Adrenal gland (tissue), 5 donors: ENCODE results near the gene PTGIS.

ENCODE experiments used
- POLR2A ChIP-seq, 2 donors: fragments of 450-650 bp; IDR thresholded peaks; one replicate each; pipeline ENCODE4 v1.6.1; 2017; ENCODE audit warnings: antibody characterized with exemption in 2 of 2, mild to moderate bottlenecking in 2 of 2, moderate library complexity in 1 of 2
- TF ChIP-seq, protein P1 (sequence below), 6 experiments: fragments of 450-650 bp in 4 of 6; fragments of 200-600 bp in 2 of 6; sonication (generic) in 1 of 6; IDR thresholded peaks; 1 replicate in 5 of 6; 2 replicates in 1 of 6; pipeline versions ENCODE4 v1.5.1 to v1.8.0; 2016 to 2021; ENCODE audit warnings: antibody characterized with exemption in 6 of 6, mild to moderate bottlenecking in 2 of 6, moderate library complexity in 1 of 6
- donor health status: DM: no; HTN: no; CAD: no.

DNA sequence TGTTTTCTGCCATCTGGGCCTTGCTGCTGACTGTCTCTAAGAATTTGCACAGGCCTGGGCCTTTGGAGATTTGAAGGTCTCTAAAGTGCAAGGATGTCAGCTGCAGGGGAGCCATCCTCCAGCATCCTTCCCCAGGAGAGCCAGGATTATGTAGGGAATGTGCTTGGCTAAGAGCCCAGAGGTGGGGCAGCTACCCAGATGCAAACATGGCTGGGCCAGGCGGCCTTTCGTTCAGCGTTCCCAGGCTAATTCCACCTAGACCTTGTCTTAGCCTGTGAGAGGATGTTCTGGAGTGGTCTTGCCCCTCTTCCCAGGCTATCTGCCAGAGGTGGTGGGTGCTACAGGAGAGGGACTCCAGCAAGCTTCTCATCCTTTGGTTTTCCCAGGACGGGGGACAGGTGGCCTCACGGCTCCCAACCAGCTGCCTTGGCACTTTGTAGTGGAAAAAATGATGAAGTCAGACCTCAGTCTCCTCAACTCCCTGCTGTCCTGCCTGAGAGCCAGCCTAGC, 7.7 kb upstream of the PTGIS start:
- TF ChIP-seq, protein P1, sequence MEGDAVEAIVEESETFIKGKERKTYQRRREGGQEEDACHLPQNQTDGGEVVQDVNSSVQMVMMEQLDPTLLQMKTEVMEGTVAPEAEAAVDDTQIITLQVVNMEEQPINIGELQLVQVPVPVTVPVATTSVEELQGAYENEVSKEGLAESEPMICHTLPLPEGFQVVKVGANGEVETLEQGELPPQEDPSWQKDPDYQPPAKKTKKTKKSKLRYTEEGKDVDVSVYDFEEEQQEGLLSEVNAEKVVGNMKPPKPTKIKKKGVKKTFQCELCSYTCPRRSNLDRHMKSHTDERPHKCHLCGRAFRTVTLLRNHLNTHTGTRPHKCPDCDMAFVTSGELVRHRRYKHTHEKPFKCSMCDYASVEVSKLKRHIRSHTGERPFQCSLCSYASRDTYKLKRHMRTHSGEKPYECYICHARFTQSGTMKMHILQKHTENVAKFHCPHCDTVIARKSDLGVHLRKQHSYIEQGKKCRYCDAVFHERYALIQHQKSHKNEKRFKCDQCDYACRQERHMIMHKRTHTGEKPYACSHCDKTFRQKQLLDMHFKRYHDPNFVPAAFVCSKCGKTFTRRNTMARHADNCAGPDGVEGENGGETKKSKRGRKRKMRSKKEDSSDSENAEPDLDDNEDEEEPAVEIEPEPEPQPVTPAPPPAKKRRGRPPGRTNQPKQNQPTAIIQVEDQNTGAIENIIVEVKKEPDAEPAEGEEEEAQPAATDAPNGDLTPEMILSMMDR (IDR thresholded peaks at IDR 0.05): no peak
- no peak for TF ChIP-seq POLR2A (IDR thresholded peaks at IDR 0.05)
